DOHH2 (cell line): ENCODE measurements around the gene TNFAIP2.

ENCODE experiments used
- EZH2phosphoT487 ChIP-seq: fragments of 200-600 bp; sonication (generic); IDR thresholded peaks from 2 replicates; pipeline ENCODE4 v1.6.1; 2017; ENCODE audit warnings: borderline replicate concordance, mild to moderate bottlenecking, antibody characterized with exemption, low read length, moderate library complexity, mixed read lengths
- TF ChIP-seq, protein P1 (sequence below): fragments of 200-600 bp; sonication (generic); IDR thresholded peaks from one replicate; pipeline ENCODE4 v1.5.1; 2014; ENCODE audit warnings: antibody characterized with exemption, mild to moderate bottlenecking, low read depth, low read length; ENCODE audit not compliant: poor library complexity, severe bottlenecking

DNA sequence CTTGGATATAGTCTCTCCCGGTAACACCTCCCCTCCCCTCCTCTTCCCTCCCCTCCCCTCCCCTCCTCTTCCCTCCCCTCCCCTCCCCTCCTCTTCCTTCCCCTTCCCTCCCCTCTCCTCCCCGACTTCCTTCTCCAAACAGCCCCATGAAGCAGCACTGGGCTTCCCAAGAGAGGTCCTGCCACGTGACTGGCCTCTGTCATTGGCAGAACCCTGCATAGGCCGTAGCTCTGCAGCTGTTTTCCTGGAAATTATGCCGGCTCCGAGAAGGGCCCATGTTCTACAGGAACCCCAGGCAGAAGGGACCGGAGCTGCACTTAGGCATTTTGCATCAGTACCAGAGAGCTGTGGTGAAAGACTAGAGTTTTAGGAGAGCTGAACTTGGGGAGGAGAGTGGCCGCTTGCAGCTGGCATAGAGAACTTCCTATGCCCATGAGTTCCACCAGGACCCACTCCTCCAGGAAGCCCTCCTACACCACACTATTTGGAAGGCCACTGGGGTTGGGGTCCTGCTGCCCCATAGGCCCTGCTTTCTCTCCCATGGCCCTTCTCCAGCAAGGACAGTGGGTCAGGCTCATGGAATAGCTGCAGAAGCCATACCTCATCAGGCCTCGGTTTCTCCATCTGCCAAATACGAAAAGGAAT, 5.1 kb upstream of the TNFAIP2 start:
- TF ChIP-seq, protein P1, sequence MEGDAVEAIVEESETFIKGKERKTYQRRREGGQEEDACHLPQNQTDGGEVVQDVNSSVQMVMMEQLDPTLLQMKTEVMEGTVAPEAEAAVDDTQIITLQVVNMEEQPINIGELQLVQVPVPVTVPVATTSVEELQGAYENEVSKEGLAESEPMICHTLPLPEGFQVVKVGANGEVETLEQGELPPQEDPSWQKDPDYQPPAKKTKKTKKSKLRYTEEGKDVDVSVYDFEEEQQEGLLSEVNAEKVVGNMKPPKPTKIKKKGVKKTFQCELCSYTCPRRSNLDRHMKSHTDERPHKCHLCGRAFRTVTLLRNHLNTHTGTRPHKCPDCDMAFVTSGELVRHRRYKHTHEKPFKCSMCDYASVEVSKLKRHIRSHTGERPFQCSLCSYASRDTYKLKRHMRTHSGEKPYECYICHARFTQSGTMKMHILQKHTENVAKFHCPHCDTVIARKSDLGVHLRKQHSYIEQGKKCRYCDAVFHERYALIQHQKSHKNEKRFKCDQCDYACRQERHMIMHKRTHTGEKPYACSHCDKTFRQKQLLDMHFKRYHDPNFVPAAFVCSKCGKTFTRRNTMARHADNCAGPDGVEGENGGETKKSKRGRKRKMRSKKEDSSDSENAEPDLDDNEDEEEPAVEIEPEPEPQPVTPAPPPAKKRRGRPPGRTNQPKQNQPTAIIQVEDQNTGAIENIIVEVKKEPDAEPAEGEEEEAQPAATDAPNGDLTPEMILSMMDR = no peak
- no peak for TF ChIP-seq EZH2phosphoT487
